Ovary (tissue), 9 donors: ENCODE results near the gene USP6. TPM values are rescaled to one million over a fixed set of nuclear protein-coding genes. Genes with fewer than 3 reads are reported as not detected.
A peak's percentile ranks its signal among the peaks of the same experiment; 100 is the strongest.

ENCODE experiments used
- DNase-seq, 5 donors: peaks; one replicate each; pipeline ENCODE4 v3.0.0-alpha.2; 2019 to 2020
- H3K27ac ChIP-seq, 2 donors: fragments of 200-600 bp; one replicate each; pipeline versions ENCODE4 v1.5.1 to v1.8.0; 2019 to 2022
- H3K27me3 ChIP-seq: fragments of 200-600 bp; one replicate; pipeline ENCODE4 v1.8.0; 2022
- H3K36me3 ChIP-seq: fragments of 200-600 bp; sonication (generic); one replicate; pipeline ENCODE4 v1.5.1; 2019
- H3K4me1 ChIP-seq: one replicate; pipeline ENCODE4 v1.8.1; 2013; ENCODE audit warnings: mild to moderate bottlenecking, moderate library complexity; ENCODE audit not compliant: insufficient read depth
- H3K4me3 ChIP-seq: fragments of 200-600 bp; sonication (generic); one replicate; pipeline ENCODE4 v1.5.1; 2017
- H3K9me3 ChIP-seq, 2 donors: fragments of 200-600 bp in 1 of 2; sonication (generic) in 1 of 2; one replicate each; pipeline versions ENCODE4 v1.5.1 to v1.8.1; 2013 to 2019; ENCODE audit warnings: mild to moderate bottlenecking in 1 of 2, moderate library complexity in 1 of 2
- CTCF ChIP-seq, 3 donors: fragments of 450-650 bp in 2 of 3; fragments of 200-600 bp in 1 of 3; IDR thresholded peaks; one replicate each; pipeline versions ENCODE4 v1.5.1 to v1.8.0; 2016 to 2022; ENCODE audit warnings: antibody characterized with exemption in 3 of 3, mild to moderate bottlenecking in 1 of 3
- EP300 ChIP-seq: sonication (generic); formaldehyde crosslinking; IDR thresholded peaks from one replicate; pipeline ENCODE4 v1.6.1; 2017; ENCODE audit warnings: antibody characterized with exemption
- POLR2A ChIP-seq: fragments of 450-650 bp; IDR thresholded peaks from one replicate; pipeline ENCODE4 v1.6.1; 2017; ENCODE audit warnings: antibody characterized with exemption, mild to moderate bottlenecking, moderate library complexity
- WGBS, 3 donors: extraction: QIAGEN DNeasy Blood & Tissue Kit in 1 of 3; methylation state at CpG; one replicate each; pipeline versions ENCODE4 v1.1.5 to v1.1.7; 2013 to 2017; 5-methylcytosine and 5-hydroxymethylcytosine counted together
- intact Hi-C, 4 donors: fragments of 100-400 bp; cut with DNase I; formaldehyde crosslinking; loops; one replicate each; pipeline versions ENCODE4 v1.11.0 to v1.15.1; 2022 to 2023
- polyA plus RNA-seq, 2 donors: library from polyadenylated mRNA; stranded (reverse); fragments of 200-250 nt in 1 of 2; fragments of 350-450 nt in 1 of 2; fragmentation: Illumina TruSeq in 1 of 2; extraction: RNeasy Lipid Tissue Mini Kit (QIAGEN cat#74804) in 1 of 2; gene quantifications; one replicate each; pipeline ENCODE4 v1.2.3, GENCODE V29; 2013 to 2014
- total RNA-seq, 7 donors: library from RNA; depleted of rRNA in 2 of 7; stranded (reverse); fragments of >200 nt in 2 of 7; fragmentation: NEBNext Ultra II Directional in 3 of 7; extraction: Animal tissue kit (Norgen Biotek cat#: 25700) in 3 of 7; gene quantifications; one replicate each; pipeline versions ENCODE4 v1.1.0 to v1.2.4, GENCODE V29; 2016 to 2023
- donor health status: DM: no; HTN: no; CAD: no; lungs with moderate emphysema.
- donor health status: DM: no; HTN: no; CAD: no.
- donor health status: Bipolar disorder and iron deficiency.
- donor health status: DM: yes; HTN: yes; CAD: no.
- donor health status: DM: no; HTN: no; CAD: no.
- donor health status: DM: yes; HTN: yes; CAD: no.

Gene USP6
- total and polyA plus RNA-seq, 9 donors, result under 0.01 to 2.0 (median 0.68) TPM

- H3K36me3 ChIP-seq, result no peaks in the 10 kb centered on the region
- peak overlapping the region; percentile 63 for H3K4me3 ChIP-seq
- no peak for TF ChIP-seq POLR2A
- intact Hi-C loops, result no loop called here
- H3K27ac ChIP-seq, result peak overlapping the region in 1 of 2 donors; percentile 41
- no peaks in the 10 kb centered on the region for H3K27me3 ChIP-seq
- 1 to 3% (median 2%) methylated on average over 14 of the region's 14 CpGs for WGBS, 3 donors
- no peaks in the 10 kb centered on the region for H3K9me3 ChIP-seq
- no peak for DNase-seq
- peaks cover 2% of the 10 kb centered on the region for H3K4me1 ChIP-seq
Measured at GRCh38 chr17:5077781-5078105, 38.1 kb upstream of the USP6 start.

GRCh38 chr17:5078106-5079028 is 37.5 kb upstream of the USP6 start, which contains the start of gene ZFP3:
Gene ZFP3 (plus strand): TSS chr17:5078467. CDS start chr17:5091505, 13,038 bp downstream.
- 1% methylated on average over 56 to 75 of the region's 75 CpGs for WGBS, 3 donors
- Histone ChIP-seq H3K27me3 (no peaks in the 10 kb centered on the region), H3K4me1 (peaks cover 2% of the 10 kb centered on the region), H3K4me3 (peak within 1 kb of the TSS; percentile 63), H3K27ac (peak within 1 kb of the TSS; percentile 7 to 41), H3K9me3 (no peaks in the 10 kb centered on the region), H3K36me3 (no peaks in the 10 kb centered on the region)
- TF ChIP-seq CTCF (IDR thresholded peaks at IDR 0.05), result no peak
- TF ChIP-seq POLR2A, result no peak
- no peak for TF ChIP-seq EP300
- DNase-seq, result peak; percentile 69 to 87 (median 75)
- intact Hi-C loops, result no loop called here

GRCh38 chr17:5080591-5080990 is 35.2 kb upstream of the USP6 start:
- Histone ChIP-seq H3K27me3 (no peaks in the 10 kb centered on the region), H3K4me1 (peaks cover 2% of the 10 kb centered on the region), H3K9me3 (no peaks in the 10 kb centered on the region), H3K27ac (no peak overlapping the region), H3K36me3 (no peaks in the 10 kb centered on the region), H3K4me3 (no peak overlapping the region)
- no peak for DNase-seq
- intact Hi-C loops, result no loop called here
- 91 to 92% (median 92%) methylated on average over 3 of the region's 3 CpGs for WGBS, 3 donors
- no peak for TF ChIP-seq CTCF (IDR thresholded peaks at IDR 0.05)
- no peak for TF ChIP-seq POLR2A
- TF ChIP-seq EP300, result no peak

- TF ChIP-seq POLR2A (no peak), EP300 (no peak), CTCF (IDR thresholded peaks at IDR 0.05) (no peak)
- Histone ChIP-seq H3K9me3 (peaks cover 13 to 48% of the 10 kb centered on the region in 2 donors), H3K27me3 (no peaks in the 10 kb centered on the region), H3K4me1 (peaks cover 1% of the 10 kb centered on the region), H3K4me3 (no peak overlapping the region), H3K36me3 (no peaks in the 10 kb centered on the region), H3K27ac (no peak overlapping the region)
- DNase-seq, result no peak
- intact Hi-C loops, result no loop called here
- WGBS, 3 donors, result 97 to 99% (median 98%) methylated on average over 6 of the region's 6 CpGs
Measured at GRCh38 chr17:5092218-5093010, 23.4 kb upstream of the USP6 start.
